HT1080 (cell line): ENCODE measurements around the gene UGT1A1. TPM values are rescaled to one million over a fixed set of nuclear protein-coding genes. Genes with fewer than 3 reads are reported as not detected.
"Not testable (repeated sequence)": the region's sequence is repeated elsewhere in the genome, so short reads cannot be mapped to it uniquely, and the experiment has no call there.

Experiments
- DNase-seq: peaks from one replicate; pipeline ENCODE4 v3.0.0-alpha.2; 2015; ENCODE audit warnings: low read depth
- polyA plus RNA-seq, 2 experiments: library from polyadenylated mRNA; depleted of rRNA; stranded (reverse); fragments of >200 nt; gene quantifications; 2 replicates each; pipeline ENCODE4 v1.2.3, GENCODE V29; 2015
- total RNA-seq: library from RNA; depleted of rRNA; stranded (reverse); fragments of >200 nt; shearing (Covaris generic); gene quantifications from 2 replicates; pipeline ENCODE4 v1.2.3, GENCODE V29; 2014; rRNA removed

The UGT1A1 gene
- not detected in 2 replicates for total RNA-seq
- polyA plus RNA-seq (2015; cell fraction: cytosol; rRNA removed), result not detected in 2 replicates
- polyA plus RNA-seq (2015; cell fraction: nucleus; rRNA removed), result not detected in 2 replicates

DNA sequence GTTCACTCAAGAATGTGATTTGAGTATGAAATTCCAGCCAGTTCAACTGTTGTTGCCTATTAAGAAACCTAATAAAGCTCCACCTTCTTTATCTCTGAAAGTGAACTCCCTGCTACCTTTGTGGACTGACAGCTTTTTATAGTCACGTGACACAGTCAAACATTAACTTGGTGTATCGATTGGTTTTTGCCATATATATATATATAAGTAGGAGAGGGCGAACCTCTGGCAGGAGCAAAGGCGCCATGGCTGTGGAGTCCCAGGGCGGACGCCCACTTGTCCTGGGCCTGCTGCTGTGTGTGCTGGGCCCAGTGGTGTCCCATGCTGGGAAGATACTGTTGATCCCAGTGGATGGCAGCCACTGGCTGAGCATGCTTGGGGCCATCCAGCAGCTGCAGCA lies at the start of gene UGT1A1:
Gene UGT1A1 (plus strand): TSS at position 228 of the 400 bp plus-strand sequence. CDS start 18 bp downstream, at position 246.
- no peak for DNase-seq

DNA sequence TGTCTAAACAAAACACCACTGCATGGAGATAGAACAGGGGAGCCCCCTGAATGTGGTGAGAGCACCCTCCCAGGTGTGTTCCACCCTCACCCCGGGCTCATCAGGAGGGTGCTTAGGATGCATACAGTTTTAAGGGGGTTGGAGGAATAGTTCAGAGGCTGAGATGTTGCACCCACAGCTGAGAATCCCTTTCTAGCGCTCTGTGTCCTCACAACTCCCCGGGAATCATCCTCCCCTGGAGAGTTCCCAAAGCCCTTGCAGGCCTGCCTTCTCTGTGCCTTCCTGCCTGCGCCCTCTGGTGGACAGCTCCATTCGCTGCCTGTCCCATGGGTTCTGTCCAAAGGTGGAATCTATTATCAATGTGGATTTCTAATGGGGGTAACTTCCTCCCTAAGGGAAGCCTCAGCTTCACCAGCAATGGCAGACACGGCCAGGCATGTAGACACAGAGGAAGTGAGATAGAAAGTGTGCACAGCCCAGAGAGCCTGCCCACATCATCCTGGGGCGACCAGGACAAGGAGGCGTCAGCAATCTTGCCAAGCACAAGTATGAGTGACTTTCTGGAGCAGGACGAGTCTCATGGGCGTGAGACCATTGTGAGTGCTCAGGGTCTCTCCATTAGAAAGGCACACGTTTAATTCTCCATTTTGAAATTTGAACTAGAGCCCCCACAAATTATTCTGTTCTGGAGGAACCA lies 48.6 kb upstream of the UGT1A1 start:
- DNase-seq, result peak; percentile 45

- DNase-seq, result no peak
These were observed 47.3 kb upstream of the UGT1A1 start, which contains the start of gene UGT1A5 for GRCh38 chr2:233712611-233713261. UGT1A5 (plus strand) TSS chr2:233712907; CDS start chr2:233712992, 85 bp downstream.

GRCh38 chr2:233713262-233713615 lies 46.8 kb upstream of the UGT1A1 start:
- DNase-seq, result no peak

- DNase-seq, result peak; percentile 16
These were observed 45.9 kb upstream of the UGT1A1 start for GRCh38 chr2:233714121-233714520.

DNA sequence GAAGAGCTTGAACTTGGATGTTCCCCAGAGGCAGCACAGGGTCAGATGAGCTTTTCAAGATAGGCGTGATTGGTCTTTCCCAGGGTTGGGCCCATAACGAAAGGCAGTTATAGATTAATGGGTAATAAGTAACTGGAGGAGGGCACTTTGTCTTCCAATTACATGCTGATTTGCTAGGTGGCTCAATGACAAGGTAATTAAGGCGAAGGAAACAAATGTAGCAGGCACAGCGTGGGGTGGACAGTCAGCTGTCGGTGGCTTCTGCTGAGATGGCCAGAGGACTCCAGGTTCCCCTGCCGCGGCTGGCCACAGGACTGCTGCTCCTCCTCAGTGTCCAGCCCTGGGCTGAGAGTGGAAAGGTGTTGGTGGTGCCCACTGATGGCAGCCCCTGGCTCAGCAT lies 41.5 kb upstream of the UGT1A1 start, which contains the start of gene UGT1A4:
Gene UGT1A4 (plus strand): TSS at position 185 of the 400 bp plus-strand sequence. CDS start 85 bp downstream, at position 270.
- no peak for DNase-seq

- DNase-seq, result no peak
These were observed 31.3 kb upstream of the UGT1A1 start, which contains the start of gene UGT1A3 for GRCh38 chr2:233728723-233729301. UGT1A3 (plus strand) TSS chr2:233729042; CDS start chr2:233729127, 85 bp downstream.

- DNase-seq, result not testable (repeated sequence)
These were observed 23.0 kb upstream of the UGT1A1 start for GRCh38 chr2:233736868-233737653.

- no peak for DNase-seq
These were observed 19.2 kb upstream of the UGT1A1 start for GRCh38 chr2:233740870-233741269.

- no peak for DNase-seq
These were observed 16.4 kb upstream of the UGT1A1 start for GRCh38 chr2:233743464-233744259.

DNA sequence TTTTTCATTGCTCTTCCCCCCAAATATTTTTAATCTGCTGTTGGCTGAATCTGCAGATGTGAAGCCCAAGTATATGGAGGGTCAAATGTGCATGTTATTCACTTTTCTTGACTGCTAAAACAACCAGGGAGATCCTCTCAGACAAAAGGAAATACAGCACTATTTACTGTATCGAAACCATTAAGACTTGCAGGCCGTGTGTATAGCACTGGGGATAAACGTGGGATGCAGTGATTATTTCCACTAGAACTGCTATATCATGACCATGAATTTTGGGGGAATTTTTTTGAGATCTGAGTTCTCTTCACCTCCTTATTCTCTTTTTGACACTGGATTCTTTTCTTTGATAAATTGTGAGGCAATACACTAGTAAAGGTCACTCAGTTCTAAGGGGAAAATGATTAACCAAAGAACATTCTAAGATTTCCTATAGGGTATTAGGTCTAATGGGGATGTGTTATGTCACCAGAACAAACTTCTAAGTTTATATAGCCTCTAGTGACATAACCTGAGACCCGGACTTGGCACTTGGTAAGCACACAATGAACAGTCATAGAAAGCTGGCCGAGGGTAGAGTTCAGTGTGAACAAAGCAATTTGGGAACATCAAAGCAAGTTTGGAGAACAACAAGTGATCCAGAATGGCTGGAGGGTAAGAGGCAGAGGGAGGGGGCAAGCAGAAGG lies 14.9 kb upstream of the UGT1A1 start:
- DNase-seq, result no peak

DNA sequence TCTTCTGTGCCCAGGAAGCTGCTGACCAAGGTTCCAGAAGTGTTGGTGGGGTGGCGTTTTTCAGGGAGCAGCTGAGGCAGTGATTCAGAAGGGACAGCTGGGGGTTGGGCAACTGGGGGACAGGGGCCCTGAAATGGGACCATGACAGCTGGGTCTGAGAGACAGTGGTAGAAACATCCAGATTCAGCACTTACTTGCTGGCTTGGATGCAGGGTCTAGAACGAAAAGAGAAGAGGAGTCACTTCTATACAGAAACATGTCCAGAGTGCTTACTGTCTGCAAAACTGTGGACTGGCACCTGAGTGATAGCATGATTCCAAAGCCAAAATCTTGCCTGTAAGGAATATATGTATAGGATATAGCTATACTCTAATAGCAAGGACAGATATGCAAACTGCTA lies 14.2 kb upstream of the UGT1A1 start:
- DNase-seq, result not testable (repeated sequence)

DNA sequence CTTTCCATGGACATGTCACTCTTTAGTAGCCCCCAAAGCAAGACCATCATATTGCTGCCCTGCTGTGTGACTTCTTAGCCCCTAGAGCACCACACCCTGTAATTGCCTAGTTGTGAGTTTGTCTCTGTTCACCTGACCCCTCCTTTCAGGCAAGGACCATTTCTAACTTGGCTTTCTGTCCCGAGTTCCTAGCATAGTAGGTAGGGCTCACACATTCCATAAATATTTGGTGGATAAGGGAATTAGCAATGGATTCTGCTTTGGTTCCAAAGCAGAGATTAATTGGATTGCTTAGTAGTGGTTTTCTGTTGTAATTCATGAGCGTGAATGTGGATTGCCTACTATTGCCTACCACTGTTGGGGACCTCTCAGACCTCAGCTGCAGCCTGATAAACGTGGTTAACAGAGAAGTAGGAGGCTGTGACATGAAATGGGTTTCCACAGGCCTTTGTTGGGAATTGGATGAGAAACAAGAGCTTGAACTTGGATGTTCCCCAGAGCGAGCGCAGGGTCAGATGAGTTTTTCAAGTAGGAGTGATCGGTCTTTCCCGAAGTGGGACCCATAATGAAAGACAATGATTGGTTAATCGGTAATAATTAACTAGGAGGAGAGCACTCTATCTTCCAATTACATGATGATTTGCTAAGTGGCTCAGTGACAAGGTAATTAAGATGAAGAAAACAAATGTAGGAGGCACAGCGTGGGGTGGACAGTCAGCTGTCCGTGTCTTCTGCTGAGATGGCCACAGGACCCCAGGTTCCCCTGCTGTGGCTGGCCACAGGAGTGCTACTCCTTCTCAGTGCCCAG lies 13.4 kb upstream of the UGT1A1 start:
- DNase-seq, result no peak

- DNase-seq, result no peak
These were observed 12.9 kb upstream of the UGT1A1 start for GRCh38 chr2:233747283-233747544.

DNA sequence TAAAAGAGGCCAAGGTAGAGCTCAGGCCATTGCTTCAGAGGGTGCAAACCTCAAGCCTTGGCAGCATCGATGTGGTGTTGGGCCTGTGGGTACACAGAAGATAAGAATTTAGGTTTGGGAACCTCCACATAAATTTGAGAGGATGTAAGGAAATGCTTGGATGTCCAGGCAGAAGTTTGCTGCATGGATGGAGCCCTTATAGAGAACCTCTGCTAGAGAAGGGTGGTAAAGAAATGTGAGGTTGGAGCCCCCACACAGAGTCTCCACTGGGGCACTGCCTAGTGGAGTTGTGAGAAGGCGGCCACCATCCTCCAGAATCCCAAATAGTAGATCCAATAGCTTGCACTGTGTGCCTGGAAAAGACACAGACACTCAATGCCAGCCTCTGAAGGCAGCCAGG lies 9.4 kb upstream of the UGT1A1 start:
- not testable (repeated sequence) for DNase-seq

DNA sequence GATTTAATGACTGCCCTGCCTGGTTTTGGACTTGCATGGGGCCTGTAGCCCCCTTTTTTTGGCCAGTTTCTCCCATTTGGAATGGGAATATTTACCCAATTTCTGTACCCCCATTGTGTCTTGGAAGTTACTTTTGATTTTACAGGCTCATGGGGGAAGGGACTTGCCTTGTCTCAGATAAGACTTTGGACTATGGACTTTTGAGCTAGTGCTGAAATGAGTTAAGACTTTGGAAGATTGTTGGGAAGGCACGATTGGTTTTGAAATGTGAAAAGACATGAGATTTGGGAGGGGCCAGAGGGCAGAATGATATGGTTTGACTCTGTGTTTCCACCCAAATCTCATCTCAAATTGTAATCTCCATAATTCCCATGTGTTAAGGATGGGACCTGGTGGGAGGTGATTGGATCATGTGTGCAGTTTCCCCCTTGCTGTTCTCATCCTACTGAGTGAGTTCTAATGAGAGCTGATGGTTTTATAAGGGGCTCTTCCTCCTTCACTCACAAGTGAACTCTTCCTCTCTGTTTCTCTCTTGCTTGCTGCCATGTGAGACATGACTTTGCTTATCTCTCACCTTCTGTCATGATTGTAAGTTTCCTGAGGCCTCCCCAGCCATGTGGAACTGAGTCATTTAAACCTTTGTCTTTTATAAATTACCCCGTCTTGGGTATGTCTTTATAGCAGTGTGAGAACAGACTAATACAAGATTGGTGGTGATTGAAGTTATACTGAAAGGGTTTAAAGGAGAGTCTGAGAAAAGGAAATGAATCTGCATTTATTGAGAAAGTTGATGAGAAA lies 8.7 kb upstream of the UGT1A1 start:
- not testable (repeated sequence) for DNase-seq

- no peak for DNase-seq
These were observed 5.0 kb upstream of the UGT1A1 start for GRCh38 chr2:233754872-233755611.
